NAMALWA (cell line): ENCODE results near the gene GSX1.

Source experiments
- DNase-seq: peaks from one replicate; pipeline ENCODE4 v3.0.0-alpha.2; 2015; ENCODE audit warnings: low spot score

The GSX1 gene

GRCh38 chr13:27834095-27834494 is 41.8 kb downstream of the GSX1 start:
- no peak for DNase-seq

GRCh38 chr13:27835799-27836198 is 43.5 kb downstream of the GSX1 start:
- no peak for DNase-seq

- no peak for DNase-seq
These were observed 47.7 kb downstream of the GSX1 start for GRCh38 chr13:27839809-27840467.

DNA sequence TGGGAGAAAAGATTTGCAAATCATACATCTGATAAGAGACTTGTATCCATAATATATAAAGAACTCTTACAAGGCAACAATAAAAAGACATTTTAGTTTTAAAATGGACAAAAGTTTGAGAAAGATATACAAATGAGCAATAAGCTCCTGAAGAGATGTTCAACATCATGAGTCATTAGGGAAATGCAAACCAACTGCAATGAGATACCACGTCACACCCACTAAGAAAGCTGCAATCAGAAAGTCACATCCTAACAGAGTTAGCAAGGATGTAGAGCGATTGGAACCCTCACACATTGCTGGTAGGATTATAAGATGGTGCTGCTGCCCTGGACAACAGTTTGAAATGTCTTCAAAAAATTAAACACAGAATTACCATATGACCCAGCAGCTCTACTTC is 50.3 kb downstream of the GSX1 start:
- DNase-seq = no peak
